Tibial nerve (tissue), 3 donors: ENCODE measurements around the gene CAPN1.

Experiments used
- CTCF ChIP-seq, 5 experiments: fragments of 200-600 bp in 3 of 5; fragments of 450-650 bp in 2 of 5; sonication (generic) in 3 of 5; IDR thresholded peaks; one replicate each; pipeline ENCODE4 v1.5.1; 2016 to 2019; ENCODE audit warnings: antibody characterized with exemption in 5 of 5, mild to moderate bottlenecking in 3 of 5, moderate library complexity in 2 of 5
- POLR2A ChIP-seq, 2 donors: fragments of 450-650 bp; IDR thresholded peaks; one replicate each; pipeline ENCODE4 v1.6.1; 2017; ENCODE audit warnings: antibody characterized with exemption in 2 of 2, mild to moderate bottlenecking in 2 of 2, moderate library complexity in 2 of 2

DNA sequence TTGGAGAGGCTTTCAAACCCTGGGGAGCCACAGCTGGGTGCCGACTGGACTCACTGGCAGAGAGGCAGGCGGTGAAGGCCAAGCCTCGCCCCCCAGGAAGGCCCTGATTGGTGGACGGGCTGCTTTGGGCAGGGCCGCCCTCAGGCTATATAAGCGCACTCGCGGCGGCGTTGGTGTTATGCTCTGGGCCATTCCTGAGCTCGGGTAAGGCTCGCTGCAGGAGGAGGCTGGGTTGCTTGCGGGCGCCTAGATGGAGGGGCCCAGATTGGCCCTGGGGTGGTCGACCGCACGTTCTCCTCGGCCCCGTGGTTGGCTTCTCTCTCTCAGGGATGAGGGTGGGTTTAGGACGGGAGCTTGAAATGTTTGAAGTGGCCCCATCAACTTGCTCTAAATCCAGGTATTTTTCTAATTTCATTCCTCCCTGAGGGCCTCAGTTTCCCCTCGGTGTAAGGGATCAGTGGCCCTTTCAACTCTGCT, 11.6 kb upstream of the CAPN1 start, which contains the start of gene SPDYC:
- TF ChIP-seq CTCF (IDR thresholded peaks at IDR 0.05) (no peak), POLR2A (IDR thresholded peaks at IDR 0.05) (no peak)
